ENCODE results near the gene STX10. TPM values are rescaled to one million over a fixed set of nuclear protein-coding genes. Genes with fewer than 3 reads are reported as not detected.

The STX10 gene
- total RNA-seq, 5 donors from 2014 or later (not counting 1 experiment from before 2014, with no cell fraction given) = 43.8 to 89.6 (median 67.3) TPM

GRCh38 chr19:13095393-13095784, 54.8 kb downstream of the STX10 start:
- Mint-ChIP-seq H3K4me3 (no peak overlapping the region), H3K9me3 (no peaks in the 10 kb centered on the region), H3K27me3 (peaks cover 5 to 16% of the 10 kb centered on the region in 2 donors), H3K27ac (no peak overlapping the region), H3K4me1 (peaks cover 31 to 45% (median 43%) of the 10 kb centered on the region in 3 donors), H3K36me3 (no peaks in the 10 kb centered on the region)
- Histone ChIP-seq H3K4me3 (ENCODE audit: control insufficient read depth in 1 of 2, extremely low read depth in 1 of 2, low read length in 1 of 2) (peak overlapping the region; percentile 27 to 51), H3K27me3 (replicated peaks in 1 of 2; ENCODE audit: control insufficient read depth in 2 of 2, extremely low read depth in 1 of 2, insufficient read depth in 2 of 2, low read length in 1 of 2) (peaks cover 0 to 54% of the 10 kb centered on the region in 2 experiments), H3K36me3 (ENCODE audit: control insufficient read depth in 2 of 2, extremely low read depth in 1 of 2, insufficient read depth in 1 of 2, low read length in 1 of 2) (no peaks in the 10 kb centered on the region), H3K9me3 (no peaks in the 10 kb centered on the region), H3K4me1 (ENCODE audit: control insufficient read depth in 1 of 2, extremely low read depth in 1 of 2, insufficient read depth in 2 of 2, low read length in 2 of 2) (peaks cover 23 to 62% of the 10 kb centered on the region in 2 experiments), H3K27ac (ENCODE audit: low read length) (no peak overlapping the region)
- 2% methylated on average over 13 of the region's 25 CpGs for WGBS (ENCODE audit: insufficient coverage)
- DNase-seq = peak in 5 of 35 experiments; percentile 17 to 46 (median 21)
- no peak for ATAC-seq (replicated peaks in 1 of 4)
- ChIA-PET POLR2A (interaction anchor here in 1 of 2 donors (0.6 kb wide), 1 partner anchor 75 kb away, joined by 5 read pairs; no protein-coding TSS in a partner anchor), CTCF (interaction anchor here (0.5 to 3.1 kb wide), 10 partner anchors 12 to 188 kb away, joined by 3 to 14 read pairs (median 4); no protein-coding TSS in a partner anchor)

GRCh38 chr19:13094771-13095392, 55.3 kb downstream of the STX10 start:
- CTCF ChIA-PET = interaction anchor here (0.5 to 3.1 kb wide), 9 partner anchors 12 to 179 kb away, joined by 3 to 14 read pairs (median 3); no protein-coding TSS in a partner anchor
- no peak for ATAC-seq (replicated peaks in 1 of 4)
- H3K9me3 ChIP-seq = no peaks in the 10 kb centered on the region
- H3K36me3 ChIP-seq (ENCODE audit: control insufficient read depth in 2 of 2, extremely low read depth in 1 of 2, insufficient read depth in 1 of 2, low read length in 1 of 2) = no peaks in the 10 kb centered on the region
- DNase-seq = peak in 3 of 35 experiments; percentile 11 to 28 (median 16)
- Mint-ChIP-seq H3K36me3 (no peaks in the 10 kb centered on the region), H3K27me3 (peaks cover 5 to 16% of the 10 kb centered on the region in 2 donors), H3K27ac (peak overlapping the region in 1 of 2 donors; percentile 39), H3K4me3 (peak overlapping the region in 1 of 3 donors; percentile 17), H3K9me3 (no peaks in the 10 kb centered on the region), H3K4me1 (peaks cover 26 to 40% (median 38%) of the 10 kb centered on the region in 3 donors)
- H3K27me3 ChIP-seq (replicated peaks in 1 of 2; ENCODE audit: control insufficient read depth in 2 of 2, extremely low read depth in 1 of 2, insufficient read depth in 2 of 2, low read length in 1 of 2) = peaks cover 0 to 54% of the 10 kb centered on the region in 2 experiments
- POLR2A ChIA-PET = no interaction called here
- peaks cover 20 to 57% of the 10 kb centered on the region in 2 experiments for H3K4me1 ChIP-seq (ENCODE audit: control insufficient read depth in 1 of 2, extremely low read depth in 1 of 2, insufficient read depth in 2 of 2, low read length in 2 of 2)
- no peak overlapping the region for H3K27ac ChIP-seq (ENCODE audit: low read length)
- WGBS (ENCODE audit: insufficient coverage) = 42% methylated on average over 9 of the region's 16 CpGs
- no peak overlapping the region for H3K4me3 ChIP-seq (ENCODE audit: control insufficient read depth in 1 of 2, extremely low read depth in 1 of 2, low read length in 1 of 2)

- H3K4me3 Mint-ChIP-seq = no peak overlapping the region
Observed at GRCh38 chr19:13094106-13094504, 56.1 kb downstream of the STX10 start.

More at GRCh38 chr19:13094106-13094504, 56.1 kb downstream of the STX10 start:
- H3K36me3 Mint-ChIP-seq = no peaks in the 10 kb centered on the region
- Histone ChIP-seq H3K36me3 (ENCODE audit: control insufficient read depth in 2 of 2, extremely low read depth in 1 of 2, insufficient read depth in 1 of 2, low read length in 1 of 2) (no peaks in the 10 kb centered on the region), H3K4me3 (ENCODE audit: control insufficient read depth in 1 of 2, extremely low read depth in 1 of 2, low read length in 1 of 2) (no peak overlapping the region), H3K27me3 (replicated peaks in 1 of 2; ENCODE audit: control insufficient read depth in 2 of 2, extremely low read depth in 1 of 2, insufficient read depth in 2 of 2, low read length in 1 of 2) (peaks cover 0 to 56% of the 10 kb centered on the region in 2 experiments), H3K27ac (ENCODE audit: low read length) (no peak overlapping the region), H3K9me3 (no peaks in the 10 kb centered on the region), H3K4me1 (ENCODE audit: control insufficient read depth in 1 of 2, extremely low read depth in 1 of 2, insufficient read depth in 2 of 2, low read length in 2 of 2) (peaks cover 19 to 49% of the 10 kb centered on the region in 2 experiments)
- ChIA-PET POLR2A (interaction anchor here in 1 of 2 donors (1.1 kb wide), 1 partner anchor 58 kb away, joined by 3 read pairs; no protein-coding TSS in a partner anchor), CTCF (interaction anchor here (0.5 to 3.1 kb wide), 7 partner anchors 33 to 129 kb away, joined by 3 to 14 read pairs (median 6); no protein-coding TSS in a partner anchor)
- H3K27me3 Mint-ChIP-seq = peaks cover 5 to 16% of the 10 kb centered on the region in 2 donors
- H3K4me1 Mint-ChIP-seq = peaks cover 21 to 34% (median 34%) of the 10 kb centered on the region in 3 donors
- ATAC-seq (replicated peaks in 1 of 4) = no peak
- H3K27ac Mint-ChIP-seq = no peak overlapping the region
- WGBS (ENCODE audit: insufficient coverage) = 83% methylated on average over 5 of the region's 5 CpGs
- DNase-seq = no peak
- H3K9me3 Mint-ChIP-seq = no peaks in the 10 kb centered on the region

Other genes with a start within 250 kb of the STX10 start
- 1 to 10 TPM in 2 of 5 donors, not detected in 3; 2.5 to 2.8 TPM for gene SYCE2, start 231.1 kb downstream of the STX10 start, total RNA-seq
- gene FARSA, start 216.7 kb downstream of the STX10 start, total RNA-seq = 10 to 100 TPM; 28.3 to 86.2 (median 73.4) TPM
- 100 to 1,000 TPM; 429 to 530 (median 501) TPM for gene CALR, start 211.8 kb downstream of the STX10 start, total RNA-seq
- 100 to 1,000 TPM in 3 of 5 donors, 10 to 100 TPM in 2; 82.0 to 116 (median 104) TPM for gene RAD23A, start 204.5 kb downstream of the STX10 start, total RNA-seq
- 10 to 100 TPM in 3 of 5 donors, 1 to 10 TPM in 2; 6.2 to 22.6 (median 20.1) TPM for gene GADD45GIP1, start 193.2 kb downstream of the STX10 start, total RNA-seq
- gene DAND5, start 180.8 kb downstream of the STX10 start, total RNA-seq = not detected
- 1 to 10 TPM; 3.9 to 6.6 (median 6.3) TPM for gene NFIX, start 154.9 kb downstream of the STX10 start, total RNA-seq
- 10 to 100 TPM in 3 of 5 donors, 1 to 10 TPM in 2; 3.4 to 20.6 (median 15.4) TPM for gene LYL1, start 47.5 kb downstream of the STX10 start, total RNA-seq
- 100 to 1,000 TPM in 2 of 5 donors, 10 to 100 TPM in 3; 68.9 to 121 (median 95.6) TPM for gene TRMT1, start 33.6 kb downstream of the STX10 start, total RNA-seq
- gene NACC1, start 32.1 kb downstream of the STX10 start, total RNA-seq = 10 to 100 TPM; 23.8 to 44.9 (median 38.1) TPM
- 100 to 1,000 TPM; 165 to 413 (median 196) TPM for gene IER2, start within 50 bp of the STX10 start, total RNA-seq